MM.1S (cell line): ENCODE data around the gene LUZP1.

ENCODE experiments used
- DNase-seq: peaks from one replicate; pipeline ENCODE4 v3.0.0-alpha.2; 2015
- H2AFZ ChIP-seq: fragments of 300-600 bp; sonication (generic); 2 replicates; pipeline ENCODE4 v1.6.0; 2016; ENCODE audit warnings: antibody characterized with exemption, low read length
- H3F3A ChIP-seq: fragments of 300-600 bp; sonication (generic); 2 replicates; pipeline ENCODE4 v1.6.1; 2016; ENCODE audit warnings: mild to moderate bottlenecking, antibody characterized with exemption, low read length, moderate library complexity, mixed read lengths; ENCODE audit not compliant: insufficient read depth
- H3K27ac ChIP-seq: fragments of 300-600 bp; sonication (generic); 2 replicates; pipeline ENCODE4 v1.5.1; 2016; ENCODE audit warnings: mild to moderate bottlenecking, low read length
- H3K27me3 ChIP-seq: fragments of 300-600 bp; sonication (generic); replicated peaks from 2 replicates; pipeline ENCODE4 v1.6.0; 2016; ENCODE audit warnings: low read length; ENCODE audit not compliant: insufficient read depth
- H3K36me3 ChIP-seq: fragments of 300-600 bp; sonication (generic); replicated peaks from 2 replicates; pipeline ENCODE4 v1.6.1; 2016; ENCODE audit warnings: mild to moderate bottlenecking, low read length, mixed read lengths; ENCODE audit not compliant: insufficient read depth
- H3K4me1 ChIP-seq: fragments of 300-600 bp; sonication (generic); 2 replicates; pipeline ENCODE4 v1.6.1; 2016; ENCODE audit warnings: low read length, mixed read lengths
- H3K4me2 ChIP-seq: fragments of 300-600 bp; sonication (generic); 2 replicates; pipeline ENCODE4 v1.6.0; 2016; ENCODE audit warnings: low read depth, low read length
- H3K4me3 ChIP-seq: fragments of 300-600 bp; sonication (generic); 2 replicates; pipeline ENCODE4 v1.5.1; 2016; ENCODE audit warnings: low read length, mixed read lengths
- H3K79me2 ChIP-seq: fragments of 300-600 bp; sonication (generic); 2 replicates; pipeline ENCODE4 v1.6.1; 2016; ENCODE audit warnings: mixed run types, low read length, mixed read lengths
- H3K9ac ChIP-seq: fragments of 300-600 bp; sonication (generic); 2 replicates; pipeline ENCODE4 v1.6.1; 2016; ENCODE audit warnings: low read length, mixed read lengths
- H3K9me2 ChIP-seq: fragments of 300-600 bp; sonication (generic); replicated peaks from 2 replicates; pipeline ENCODE4 v1.6.1; 2016; ENCODE audit warnings: mild to moderate bottlenecking, low read length, mixed read lengths; ENCODE audit not compliant: insufficient read depth
- H3K9me3 ChIP-seq: fragments of 300-600 bp; sonication (generic); replicated peaks from 2 replicates; pipeline ENCODE4 v1.6.1; 2016; ENCODE audit warnings: mild to moderate bottlenecking, low read length, mixed read lengths; ENCODE audit not compliant: insufficient read depth
- H4K20me1 ChIP-seq: fragments of 300-600 bp; sonication (generic); 2 replicates; pipeline ENCODE4 v1.6.1; 2016; ENCODE audit warnings: mild to moderate bottlenecking, low read length, moderate library complexity, mixed read lengths; ENCODE audit not compliant: insufficient read depth
- EZH2 ChIP-seq: fragments of 300-600 bp; sonication (generic); optimal IDR thresholded peaks from 2 replicates; pipeline ENCODE3; 2017; ENCODE audit warnings: low read depth, mild to moderate bottlenecking, antibody characterized with exemption, low read length, mixed read lengths
- EZH2phosphoT487 ChIP-seq: fragments of 300-600 bp; sonication (generic); IDR thresholded peaks from 2 replicates; pipeline ENCODE4 v1.6.1; 2018; ENCODE audit warnings: antibody characterized with exemption, low read length
- TF ChIP-seq, protein P1 (sequence below): fragments of 300-600 bp; sonication (generic); IDR thresholded peaks from 2 replicates; pipeline ENCODE4 v1.5.1; 2016; ENCODE audit warnings: antibody characterized with exemption, low read length, mixed read lengths

LUZP1 gene

GRCh38 chr1:23168445-23169194 is at the start of gene LUZP1:
Gene LUZP1, minus strand, starts transcription at chr1:23168856.
- H3K4me2 ChIP-seq: peak within 1 kb of the TSS; percentile 91
- peaks cover 16% of the 10 kb centered on the region for H3K79me2 ChIP-seq
- H3K4me1 ChIP-seq: no peaks in the 10 kb centered on the region
- no peaks in the 10 kb centered on the region for H4K20me1 ChIP-seq
- H2AFZ ChIP-seq: peak within 1 kb of the TSS; percentile 91
- H3K4me3 ChIP-seq: peak within 1 kb of the TSS; percentile 92
- no peak within 1 kb of the TSS for H3K27ac ChIP-seq
- H3K27me3 ChIP-seq: no peaks in the 10 kb centered on the region
- TF ChIP-seq, protein P1, sequence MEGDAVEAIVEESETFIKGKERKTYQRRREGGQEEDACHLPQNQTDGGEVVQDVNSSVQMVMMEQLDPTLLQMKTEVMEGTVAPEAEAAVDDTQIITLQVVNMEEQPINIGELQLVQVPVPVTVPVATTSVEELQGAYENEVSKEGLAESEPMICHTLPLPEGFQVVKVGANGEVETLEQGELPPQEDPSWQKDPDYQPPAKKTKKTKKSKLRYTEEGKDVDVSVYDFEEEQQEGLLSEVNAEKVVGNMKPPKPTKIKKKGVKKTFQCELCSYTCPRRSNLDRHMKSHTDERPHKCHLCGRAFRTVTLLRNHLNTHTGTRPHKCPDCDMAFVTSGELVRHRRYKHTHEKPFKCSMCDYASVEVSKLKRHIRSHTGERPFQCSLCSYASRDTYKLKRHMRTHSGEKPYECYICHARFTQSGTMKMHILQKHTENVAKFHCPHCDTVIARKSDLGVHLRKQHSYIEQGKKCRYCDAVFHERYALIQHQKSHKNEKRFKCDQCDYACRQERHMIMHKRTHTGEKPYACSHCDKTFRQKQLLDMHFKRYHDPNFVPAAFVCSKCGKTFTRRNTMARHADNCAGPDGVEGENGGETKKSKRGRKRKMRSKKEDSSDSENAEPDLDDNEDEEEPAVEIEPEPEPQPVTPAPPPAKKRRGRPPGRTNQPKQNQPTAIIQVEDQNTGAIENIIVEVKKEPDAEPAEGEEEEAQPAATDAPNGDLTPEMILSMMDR: no peak
- no peak for TF ChIP-seq EZH2
- TF ChIP-seq EZH2phosphoT487: no peak
- DNase-seq: peak; percentile 75
- H3K9me2 ChIP-seq: no peaks in the 10 kb centered on the region
- H3K9me3 ChIP-seq: no peaks in the 10 kb centered on the region
- peak within 1 kb of the TSS; percentile 65; the same call in 1 of the 2 replicates for H3K9ac ChIP-seq
- H3K36me3 ChIP-seq: no peaks in the 10 kb centered on the region
- H3F3A ChIP-seq: no peaks in the 10 kb centered on the region

- no peak within 1 kb of the TSS for H2AFZ ChIP-seq
- no peaks in the 10 kb centered on the region for H3K79me2 ChIP-seq
- H3K9me3 ChIP-seq: no peaks in the 10 kb centered on the region
- TF ChIP-seq EZH2phosphoT487: no peak
- TF ChIP-seq, protein P1: no peak
- no peak for TF ChIP-seq EZH2
- H3K9ac ChIP-seq: no peak within 1 kb of the TSS
- no peaks in the 10 kb centered on the region for H4K20me1 ChIP-seq
- H3K9me2 ChIP-seq: no peaks in the 10 kb centered on the region
- no peaks in the 10 kb centered on the region for H3F3A ChIP-seq
- no peaks in the 10 kb centered on the region for H3K36me3 ChIP-seq
- no peak within 1 kb of the TSS for H3K4me3 ChIP-seq
- peaks cover 38% of the 10 kb centered on the region for H3K27me3 ChIP-seq
- H3K4me1 ChIP-seq: no peaks in the 10 kb centered on the region
- peak within 1 kb of the TSS; percentile 32; the same call in 1 of the 2 replicates for H3K4me2 ChIP-seq
- H3K27ac ChIP-seq: no peak within 1 kb of the TSS
- DNase-seq: no peak
Observed at GRCh38 chr1:23217421-23218115, 48.9 kb upstream of the LUZP1 start, which contains the start of gene HTR1D. Gene HTR1D, minus strand, starts transcription at chr1:23217502. Its CDS starts 23,283 bp downstream, at chr1:23194219.

GRCh38 chr1:23216771-23217420 is 48.2 kb upstream of the LUZP1 start:
- no peaks in the 10 kb centered on the region for H3K4me1 ChIP-seq
- no peaks in the 10 kb centered on the region for H3K79me2 ChIP-seq
- no peaks in the 10 kb centered on the region for H4K20me1 ChIP-seq
- no peak for TF ChIP-seq EZH2phosphoT487
- TF ChIP-seq, protein P1: peak; percentile 47
- no peaks in the 10 kb centered on the region for H3F3A ChIP-seq
- no peaks in the 10 kb centered on the region for H3K36me3 ChIP-seq
- no peak for DNase-seq
- H3K4me2 ChIP-seq: peak overlapping the region; percentile 32; the same call in 1 of the 2 replicates
- no peak overlapping the region for H3K27ac ChIP-seq
- H3K9ac ChIP-seq: no peak overlapping the region
- no peaks in the 10 kb centered on the region for H3K9me2 ChIP-seq
- no peak overlapping the region for H3K4me3 ChIP-seq
- H2AFZ ChIP-seq: no peak overlapping the region
- no peaks in the 10 kb centered on the region for H3K9me3 ChIP-seq
- peaks cover 38% of the 10 kb centered on the region for H3K27me3 ChIP-seq
